ENCODE results near the gene PTTG1IP2.
A peak's percentile ranks its signal among the peaks of the same experiment; 100 is the strongest.

Gene PTTG1IP2

DNA sequence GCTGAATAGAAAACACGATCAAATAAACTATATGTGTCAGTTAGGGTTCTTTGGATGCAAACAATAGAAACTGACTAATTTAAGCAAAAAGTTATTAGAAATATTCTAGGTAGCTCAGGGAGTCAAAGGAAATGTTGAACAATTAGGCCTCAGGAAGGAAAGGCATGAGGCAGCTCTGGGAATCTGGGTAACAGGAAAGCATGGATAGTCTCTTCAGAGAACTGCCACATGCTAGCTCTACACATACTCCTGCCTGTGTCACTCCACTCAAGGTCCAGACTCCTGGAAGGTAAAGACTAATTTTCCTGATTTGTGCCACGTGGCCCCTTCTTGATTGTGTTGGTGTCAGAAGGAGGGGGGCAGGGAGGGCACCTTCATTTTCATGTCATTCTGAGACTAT lies 23.8 kb upstream of the PTTG1IP2 start:
- TF ChIP-seq, protein P1, sequence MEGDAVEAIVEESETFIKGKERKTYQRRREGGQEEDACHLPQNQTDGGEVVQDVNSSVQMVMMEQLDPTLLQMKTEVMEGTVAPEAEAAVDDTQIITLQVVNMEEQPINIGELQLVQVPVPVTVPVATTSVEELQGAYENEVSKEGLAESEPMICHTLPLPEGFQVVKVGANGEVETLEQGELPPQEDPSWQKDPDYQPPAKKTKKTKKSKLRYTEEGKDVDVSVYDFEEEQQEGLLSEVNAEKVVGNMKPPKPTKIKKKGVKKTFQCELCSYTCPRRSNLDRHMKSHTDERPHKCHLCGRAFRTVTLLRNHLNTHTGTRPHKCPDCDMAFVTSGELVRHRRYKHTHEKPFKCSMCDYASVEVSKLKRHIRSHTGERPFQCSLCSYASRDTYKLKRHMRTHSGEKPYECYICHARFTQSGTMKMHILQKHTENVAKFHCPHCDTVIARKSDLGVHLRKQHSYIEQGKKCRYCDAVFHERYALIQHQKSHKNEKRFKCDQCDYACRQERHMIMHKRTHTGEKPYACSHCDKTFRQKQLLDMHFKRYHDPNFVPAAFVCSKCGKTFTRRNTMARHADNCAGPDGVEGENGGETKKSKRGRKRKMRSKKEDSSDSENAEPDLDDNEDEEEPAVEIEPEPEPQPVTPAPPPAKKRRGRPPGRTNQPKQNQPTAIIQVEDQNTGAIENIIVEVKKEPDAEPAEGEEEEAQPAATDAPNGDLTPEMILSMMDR (IDR thresholded peaks at IDR 0.05): no peak
- no peak for TF ChIP-seq ZFX (IDR thresholded peaks at IDR 0.05; ENCODE audit: borderline replicate concordance)
- H3K27ac ChIP-seq: no peak overlapping the region

DNA sequence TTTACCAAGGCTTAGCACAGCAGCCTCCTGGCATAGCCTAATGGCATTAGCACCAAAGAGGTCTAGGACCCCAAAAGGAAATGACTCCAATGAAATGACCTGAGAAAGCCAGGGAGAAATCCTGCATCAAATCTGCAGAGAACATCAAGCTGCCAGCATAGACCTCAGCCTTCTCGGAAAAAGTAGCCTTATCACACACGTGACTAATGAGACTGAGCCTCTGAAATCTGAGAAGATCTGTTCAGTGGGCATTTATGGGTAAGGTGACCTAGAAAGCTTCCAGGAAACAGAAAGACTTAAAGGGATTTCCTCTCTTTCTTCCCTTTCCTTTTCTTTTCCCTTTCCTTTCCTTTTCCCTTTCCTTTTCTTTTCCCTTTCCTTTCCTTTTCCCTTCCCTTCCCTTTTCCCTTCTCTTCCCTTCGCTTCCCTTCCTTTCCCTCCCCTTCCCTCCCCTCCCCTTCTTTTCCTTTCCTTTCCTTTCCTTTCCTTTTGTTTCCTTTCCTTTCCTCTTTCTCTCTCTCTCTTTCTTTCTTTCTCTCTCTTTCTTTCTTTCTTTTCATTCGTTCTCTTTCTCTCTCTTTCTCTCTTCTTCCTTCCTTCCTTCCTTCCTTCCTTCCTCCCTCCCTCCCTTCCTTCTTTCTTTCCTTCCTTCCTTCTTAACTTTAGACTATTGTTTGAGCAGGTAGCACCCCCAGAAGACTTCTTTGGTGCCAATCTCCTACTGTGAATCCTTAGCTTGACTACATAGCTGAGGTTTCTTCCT lies 23.1 kb upstream of the PTTG1IP2 start:
- TF ChIP-seq, protein P1 (IDR thresholded peaks at IDR 0.05): no peak
- TF ChIP-seq ZFX (IDR thresholded peaks at IDR 0.05; ENCODE audit: borderline replicate concordance): no peak
- H3K27ac ChIP-seq: no peak overlapping the region

DNA sequence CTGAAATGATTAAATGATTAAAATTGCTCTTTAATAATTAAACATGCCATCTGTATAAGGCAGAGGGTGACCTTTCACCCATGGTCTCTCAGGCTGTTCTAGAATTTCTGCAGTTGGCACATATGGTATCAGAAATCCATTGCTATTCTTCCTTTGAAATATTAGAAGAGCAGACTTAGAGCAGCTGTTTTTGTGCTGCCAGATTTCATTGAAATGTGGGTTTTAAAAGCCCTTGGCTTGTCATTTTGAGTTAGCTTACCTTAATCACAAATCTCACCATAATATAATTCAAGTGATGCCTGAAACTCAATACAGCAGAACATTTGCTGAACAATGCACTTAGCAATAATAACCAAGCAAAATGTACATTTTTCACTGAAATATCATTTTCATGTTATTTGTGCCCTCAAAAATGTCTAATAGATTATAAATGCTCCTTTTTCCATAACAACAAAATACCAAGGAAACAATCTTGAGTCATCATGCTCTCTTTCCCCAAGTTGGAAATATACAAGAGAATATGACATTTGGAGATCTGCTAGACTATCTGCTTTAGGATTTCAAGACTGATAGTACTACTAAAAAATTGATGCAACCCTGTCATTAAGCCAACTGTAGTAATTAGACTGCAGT lies 16.1 kb upstream of the PTTG1IP2 start:
- TF ChIP-seq, protein P1 (IDR thresholded peaks at IDR 0.05): no peak
- TF ChIP-seq ZFX (IDR thresholded peaks at IDR 0.05; ENCODE audit: borderline replicate concordance): no peak
- H3K27ac ChIP-seq: no peak overlapping the region

DNA sequence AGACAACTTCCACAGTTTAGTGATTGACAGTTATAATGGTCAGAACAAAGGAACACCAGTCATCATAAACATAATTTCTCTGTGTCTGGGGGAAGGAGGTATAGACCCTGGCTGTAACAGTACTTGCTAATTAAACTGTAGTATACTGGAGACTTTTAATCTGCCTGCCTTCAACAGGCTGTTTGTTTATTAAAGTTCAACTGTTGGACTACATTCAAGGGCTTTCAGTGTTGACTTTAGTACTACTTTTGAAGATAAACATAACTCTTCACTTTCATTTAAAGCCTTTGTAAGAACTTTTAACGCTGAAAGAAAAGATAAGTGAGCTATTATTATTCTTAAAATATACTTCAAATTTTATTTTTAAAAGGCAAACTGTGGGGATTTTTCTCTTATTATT lies 15.5 kb upstream of the PTTG1IP2 start:
- TF ChIP-seq, protein P1 (IDR thresholded peaks at IDR 0.05): no peak
- TF ChIP-seq ZFX (IDR thresholded peaks at IDR 0.05; ENCODE audit: borderline replicate concordance): no peak
- no peak overlapping the region for H3K27ac ChIP-seq

DNA sequence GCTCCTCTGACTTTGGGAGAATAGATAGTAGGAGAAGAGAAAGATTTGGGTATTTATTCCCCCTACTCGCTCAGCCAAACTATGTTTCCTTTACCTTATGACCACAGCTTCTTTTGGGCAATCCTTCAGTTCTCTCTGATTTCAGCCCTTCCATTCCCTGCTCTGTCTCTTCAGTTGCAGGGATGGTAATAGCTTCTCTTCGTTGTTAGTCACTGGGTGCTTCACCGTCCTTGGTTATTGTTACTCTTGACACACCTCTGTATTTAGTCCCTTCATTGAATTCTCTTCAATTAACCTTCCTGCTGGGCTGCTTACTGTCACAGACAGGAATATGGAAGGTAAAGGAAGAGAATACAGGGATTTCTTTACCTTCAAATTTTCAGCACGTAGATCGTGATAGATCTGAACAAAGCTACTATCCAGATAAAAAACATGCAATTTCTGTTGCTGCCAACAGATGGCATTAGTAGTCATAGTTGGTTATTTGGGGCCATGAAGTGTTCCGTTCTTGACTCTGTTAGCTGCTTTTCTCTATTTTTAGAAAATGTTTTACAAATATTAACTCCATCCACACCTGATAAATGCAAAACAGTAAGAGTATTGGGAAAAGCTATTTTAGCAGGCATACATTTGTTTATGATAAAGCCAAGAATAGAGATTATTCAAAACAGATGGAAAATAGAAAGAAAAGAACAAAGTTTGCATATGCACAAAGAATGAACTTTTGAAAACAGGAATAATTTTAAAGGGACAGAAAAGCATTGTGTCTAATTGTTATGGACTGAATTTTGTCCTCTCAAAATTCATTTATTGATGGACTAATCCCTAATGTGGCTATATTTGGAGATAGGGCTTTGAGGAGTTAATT lies 14.0 kb upstream of the PTTG1IP2 start:
- TF ChIP-seq, protein P1 (IDR thresholded peaks at IDR 0.05): peak; percentile 93
- TF ChIP-seq ZFX (IDR thresholded peaks at IDR 0.05; ENCODE audit: borderline replicate concordance): no peak
- H3K27ac ChIP-seq: no peak overlapping the region

DNA sequence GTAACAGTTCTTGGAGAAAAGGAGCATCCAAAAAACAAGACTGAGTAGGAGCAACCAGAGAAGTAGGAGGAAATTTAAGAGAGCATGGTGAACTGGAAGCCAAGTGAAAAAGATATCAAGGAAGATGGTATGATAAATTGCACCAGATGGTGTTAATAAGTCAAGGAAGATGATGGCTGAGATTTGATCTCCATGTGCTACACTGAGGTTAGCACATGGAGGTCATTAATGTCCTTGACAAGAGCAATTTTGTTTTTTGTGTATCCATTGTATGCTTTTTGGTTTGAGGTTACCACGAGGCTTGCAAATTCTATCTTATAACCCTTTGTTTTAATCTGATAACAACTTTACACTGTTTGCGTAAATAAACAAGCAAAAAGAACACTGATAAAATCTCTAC lies 11.3 kb upstream of the PTTG1IP2 start:
- H3K27ac ChIP-seq: no peak overlapping the region
- TF ChIP-seq ZFX (IDR thresholded peaks at IDR 0.05; ENCODE audit: borderline replicate concordance): no peak
- TF ChIP-seq, protein P1 (IDR thresholded peaks at IDR 0.05): no peak
